ENCODE results near the gene PRR9.
A peak's percentile ranks its signal among the peaks of the same experiment; 100 is the strongest.

Gene PRR9

GRCh38 chr1:153253076-153253475 is 35.7 kb downstream of the PRR9 start:
- no peak overlapping the region for H2BK12ac ChIP-seq (ENCODE audit: low read length in 2 of 2)
- H2BK15ac ChIP-seq (ENCODE audit: low read depth, poor library complexity, severe bottlenecking) = no peak overlapping the region
- no peak overlapping the region for H2AK5ac ChIP-seq (ENCODE audit: low read length, severe bottlenecking)
- no peak overlapping the region for H3K9ac ChIP-seq (ENCODE audit: low read length)
- WGBS = 24% methylated on average over 2 of the region's 2 CpGs
- H2AFZ ChIP-seq (ENCODE audit: low read depth, low read length) = no peak overlapping the region
- H3K4me1 ChIP-seq (ENCODE audit: control insufficient read depth, insufficient read depth, low read depth, low read length) = no peaks in the 10 kb centered on the region
- H3K79me1 ChIP-seq (replicated peaks; ENCODE audit: low read length, poor library complexity, severe bottlenecking) = no peaks in the 10 kb centered on the region
- no peak overlapping the region for H3K4ac ChIP-seq (ENCODE audit: low read depth in 1 of 2, low read length in 2 of 2)
- no peak for DNase-seq
- H4K91ac ChIP-seq (ENCODE audit: low read length) = no peak overlapping the region
- H3K18ac ChIP-seq (ENCODE audit: low read depth in 1 of 2, low read length in 2 of 2) = no peak overlapping the region
- no peak overlapping the region for H3K4me2 ChIP-seq (ENCODE audit: low read length, poor library complexity, severe bottlenecking)
- H3K27ac ChIP-seq (ENCODE audit: low read length, poor library complexity, severe bottlenecking) = no peak overlapping the region
- no peak overlapping the region for H3K14ac ChIP-seq (ENCODE audit: low read length in 2 of 2)
- H4K8ac ChIP-seq (ENCODE audit: low read length) = no peak overlapping the region
- H2BK5ac ChIP-seq (ENCODE audit: low read depth, low read length, poor library complexity, severe bottlenecking) = no peak overlapping the region
- H3K4me3 ChIP-seq (ENCODE audit: insufficient read depth in 1 of 2, low read depth in 1 of 2, low read length in 2 of 2) = no peak overlapping the region
- H3K9me3 ChIP-seq (ENCODE audit: control insufficient read depth, low read length) = no peaks in the 10 kb centered on the region
- peaks cover 0 to 34% of the 10 kb centered on the region in 2 experiments for H3K27me3 ChIP-seq (ENCODE audit: control insufficient read depth in 1 of 2, insufficient read depth in 1 of 2, low read length in 2 of 2)
- no peaks in the 10 kb centered on the region for H3K36me3 ChIP-seq (ENCODE audit: control insufficient read depth in 1 of 2, insufficient read depth in 2 of 2, low read depth in 1 of 2, low read length in 2 of 2)
- H3K23ac ChIP-seq (ENCODE audit: low read length in 2 of 2) = no peak overlapping the region
- H2BK120ac ChIP-seq (ENCODE audit: low read depth, low read length) = no peak overlapping the region

GRCh38 chr1:153253693-153254092 is 36.3 kb downstream of the PRR9 start:
- no peak overlapping the region for H2AFZ ChIP-seq (ENCODE audit: low read depth, low read length)

GRCh38 chr1:153259387-153259786 is 42.0 kb downstream of the PRR9 start, which contains the start of gene LORICRIN:
Gene LORICRIN, plus strand, starts transcription at chr1:153259687. Its CDS starts 1,263 bp downstream, at chr1:153260950.
- H3K4me2 ChIP-seq (ENCODE audit: low read length, poor library complexity, severe bottlenecking) = no peak within 1 kb of the TSS
- no peak within 1 kb of the TSS for H3K4me3 ChIP-seq (ENCODE audit: insufficient read depth in 1 of 2, low read depth in 1 of 2, low read length in 2 of 2)
- no peaks in the 10 kb centered on the region for H3K79me1 ChIP-seq (replicated peaks; ENCODE audit: low read length, poor library complexity, severe bottlenecking)
- H2AFZ ChIP-seq (ENCODE audit: low read depth, low read length) = no peak within 1 kb of the TSS
- H3K4ac ChIP-seq (ENCODE audit: low read depth in 1 of 2, low read length in 2 of 2) = no peak within 1 kb of the TSS
- no peak within 1 kb of the TSS for H2BK120ac ChIP-seq (ENCODE audit: low read depth, low read length)
- H3K18ac ChIP-seq (ENCODE audit: low read depth in 1 of 2, low read length in 2 of 2) = no peak within 1 kb of the TSS
- no peak within 1 kb of the TSS for H4K91ac ChIP-seq (ENCODE audit: low read length)
- no peak within 1 kb of the TSS for H3K27ac ChIP-seq (ENCODE audit: low read length, poor library complexity, severe bottlenecking)
- 82% methylated on average over 3 of the region's 3 CpGs for WGBS
- no peak within 1 kb of the TSS for H4K8ac ChIP-seq (ENCODE audit: low read length)
- H3K9ac ChIP-seq (ENCODE audit: low read length) = no peak within 1 kb of the TSS
- H3K36me3 ChIP-seq (ENCODE audit: control insufficient read depth in 1 of 2, insufficient read depth in 2 of 2, low read depth in 1 of 2, low read length in 2 of 2) = no peaks in the 10 kb centered on the region
- no peak within 1 kb of the TSS for H2BK15ac ChIP-seq (ENCODE audit: low read depth, poor library complexity, severe bottlenecking)
- no peak for DNase-seq
- no peak within 1 kb of the TSS for H3K23ac ChIP-seq (ENCODE audit: low read length in 2 of 2)
- H3K27me3 ChIP-seq (ENCODE audit: control insufficient read depth in 1 of 2, insufficient read depth in 1 of 2, low read length in 2 of 2) = peaks cover 45 to 46% of the 10 kb centered on the region in 2 experiments
- no peaks in the 10 kb centered on the region for H3K9me3 ChIP-seq (ENCODE audit: control insufficient read depth, low read length)
- no peak within 1 kb of the TSS for H2BK12ac ChIP-seq (ENCODE audit: low read length in 2 of 2)
- no peak within 1 kb of the TSS for H2AK5ac ChIP-seq (ENCODE audit: low read length, severe bottlenecking)
- peaks cover 7% of the 10 kb centered on the region for H3K4me1 ChIP-seq (ENCODE audit: control insufficient read depth, insufficient read depth, low read depth, low read length)
- H2BK5ac ChIP-seq (ENCODE audit: low read depth, low read length, poor library complexity, severe bottlenecking) = no peak within 1 kb of the TSS
- H3K14ac ChIP-seq (ENCODE audit: low read length in 2 of 2) = no peak within 1 kb of the TSS

More at GRCh38 chr1:153253693-153254092, 36.3 kb downstream of the PRR9 start:
- H3K9ac ChIP-seq (ENCODE audit: low read length) = no peak overlapping the region
- no peak overlapping the region for H2BK12ac ChIP-seq (ENCODE audit: low read length in 2 of 2)
- H3K27ac ChIP-seq (ENCODE audit: low read length, poor library complexity, severe bottlenecking) = no peak overlapping the region
- no peak overlapping the region for H4K8ac ChIP-seq (ENCODE audit: low read length)
- no peak overlapping the region for H3K4me3 ChIP-seq (ENCODE audit: insufficient read depth in 1 of 2, low read depth in 1 of 2, low read length in 2 of 2)
- H4K91ac ChIP-seq (ENCODE audit: low read length) = no peak overlapping the region
- H3K9me3 ChIP-seq (ENCODE audit: control insufficient read depth, low read length) = no peaks in the 10 kb centered on the region
- H2AK5ac ChIP-seq (ENCODE audit: low read length, severe bottlenecking) = no peak overlapping the region
- WGBS = 5% methylated on average over 1 of the region's 1 CpG
- H3K79me1 ChIP-seq (replicated peaks; ENCODE audit: low read length, poor library complexity, severe bottlenecking) = no peaks in the 10 kb centered on the region
- no peak overlapping the region for H3K23ac ChIP-seq (ENCODE audit: low read length in 2 of 2)
- H2BK5ac ChIP-seq (ENCODE audit: low read depth, low read length, poor library complexity, severe bottlenecking) = no peak overlapping the region
- DNase-seq = no peak
- no peak overlapping the region for H3K4me2 ChIP-seq (ENCODE audit: low read length, poor library complexity, severe bottlenecking)
- H3K36me3 ChIP-seq (ENCODE audit: control insufficient read depth in 1 of 2, insufficient read depth in 2 of 2, low read depth in 1 of 2, low read length in 2 of 2) = no peaks in the 10 kb centered on the region
- no peaks in the 10 kb centered on the region for H3K4me1 ChIP-seq (ENCODE audit: control insufficient read depth, insufficient read depth, low read depth, low read length)
- no peak overlapping the region for H2BK120ac ChIP-seq (ENCODE audit: low read depth, low read length)
- H3K18ac ChIP-seq (ENCODE audit: low read depth in 1 of 2, low read length in 2 of 2) = no peak overlapping the region
- peaks cover 3 to 33% of the 10 kb centered on the region in 2 experiments for H3K27me3 ChIP-seq (ENCODE audit: control insufficient read depth in 1 of 2, insufficient read depth in 1 of 2, low read length in 2 of 2)
- no peak overlapping the region for H3K4ac ChIP-seq (ENCODE audit: low read depth in 1 of 2, low read length in 2 of 2)
- H2BK15ac ChIP-seq (ENCODE audit: low read depth, poor library complexity, severe bottlenecking) = no peak overlapping the region
- no peak overlapping the region for H3K14ac ChIP-seq (ENCODE audit: low read length in 2 of 2)

GRCh38 chr1:153260585-153261280 is 43.3 kb downstream of the PRR9 start:
- Histone ChIP-seq H3K27me3 (ENCODE audit: control insufficient read depth in 1 of 2, insufficient read depth in 1 of 2, low read length in 2 of 2) (peaks cover 46 to 56% of the 10 kb centered on the region in 2 experiments), H3K79me1 (replicated peaks; ENCODE audit: low read length, poor library complexity, severe bottlenecking) (no peaks in the 10 kb centered on the region), H2BK12ac (ENCODE audit: low read length in 2 of 2) (no peak overlapping the region), H3K23ac (ENCODE audit: low read length in 2 of 2) (no peak overlapping the region), H4K8ac (ENCODE audit: low read length) (no peak overlapping the region), H2BK15ac (ENCODE audit: low read depth, poor library complexity, severe bottlenecking) (peak overlapping the region; percentile 23), H2AK5ac (ENCODE audit: low read length, severe bottlenecking) (no peak overlapping the region), H3K36me3 (ENCODE audit: control insufficient read depth in 1 of 2, insufficient read depth in 2 of 2, low read depth in 1 of 2, low read length in 2 of 2) (no peaks in the 10 kb centered on the region), H3K9me3 (ENCODE audit: control insufficient read depth, low read length) (no peaks in the 10 kb centered on the region), H3K4me3 (ENCODE audit: insufficient read depth in 1 of 2, low read depth in 1 of 2, low read length in 2 of 2) (peak overlapping the region in 1 of 2 experiments; percentile 46), H3K4me2 (ENCODE audit: low read length, poor library complexity, severe bottlenecking) (peak overlapping the region; percentile 36), H2AFZ (ENCODE audit: low read depth, low read length) (no peak overlapping the region), H3K4ac (ENCODE audit: low read depth in 1 of 2, low read length in 2 of 2) (no peak overlapping the region), H2BK5ac (ENCODE audit: low read depth, low read length, poor library complexity, severe bottlenecking) (no peak overlapping the region), H3K27ac (ENCODE audit: low read length, poor library complexity, severe bottlenecking) (no peak overlapping the region), H2BK120ac (ENCODE audit: low read depth, low read length) (no peak overlapping the region), H3K4me1 (ENCODE audit: control insufficient read depth, insufficient read depth, low read depth, low read length) (peaks cover 7% of the 10 kb centered on the region), H3K18ac (ENCODE audit: low read depth in 1 of 2, low read length in 2 of 2) (no peak overlapping the region), H3K9ac (ENCODE audit: low read length) (no peak overlapping the region), H3K14ac (ENCODE audit: low read length in 2 of 2) (no peak overlapping the region), H4K91ac (ENCODE audit: low read length) (no peak overlapping the region)
- DNase-seq = no peak
- WGBS = 27% methylated on average over 24 of the region's 45 CpGs

Measured in mesenchymal stem cell (in vitro differentiated cells and primary cell).